Muscle layer of duodenum (tissue), 2 donors: Measurements from ENCODE around the gene VASH1.
A peak's percentile ranks its signal among the peaks of the same experiment; 100 is the strongest.

Experiments used
- H3K27ac ChIP-seq: one replicate; pipeline ENCODE4 v1.7.0; 2013; ENCODE audit warnings: mild to moderate bottlenecking, low read length
- H3K27me3 ChIP-seq: one replicate; pipeline ENCODE4 v1.7.0; 2013; ENCODE audit warnings: low read depth, mild to moderate bottlenecking, control low read depth, low read length
- H3K36me3 ChIP-seq, 2 donors: one replicate each; pipeline ENCODE4 v1.7.0; 2013; ENCODE audit warnings: low read length in 2 of 2, control low read depth in 1 of 2, mild to moderate bottlenecking in 1 of 2; ENCODE audit not compliant: insufficient read depth in 2 of 2, control insufficient read depth in 1 of 2
- H3K4me1 ChIP-seq, 2 donors: one replicate each; pipeline ENCODE4 v1.7.0; 2013; ENCODE audit warnings: low read length in 2 of 2, mild to moderate bottlenecking in 2 of 2, control low read depth in 1 of 2, moderate library complexity in 1 of 2; ENCODE audit not compliant: insufficient read depth in 2 of 2, control insufficient read depth in 1 of 2
- H3K4me3 ChIP-seq, 2 donors: one replicate each; pipeline ENCODE4 v1.7.0; 2013; ENCODE audit warnings: low read length in 2 of 2, low read depth in 1 of 2, mild to moderate bottlenecking in 1 of 2
- H3K9me3 ChIP-seq, 2 donors: one replicate each; pipeline ENCODE4 v1.7.0; 2013; ENCODE audit warnings: low read length in 2 of 2, control low read depth in 1 of 2, mild to moderate bottlenecking in 1 of 2; ENCODE audit not compliant: control insufficient read depth in 1 of 2
- donor health status: healthy.

VASH1 gene

GRCh38 chr14:76808990-76809389 is 47.7 kb downstream of the VASH1 start:
- Histone ChIP-seq H3K4me1 (peaks cover 5 to 6% of the 10 kb centered on the region in 2 donors), H3K27ac (no peak overlapping the region), H3K4me3 (no peak overlapping the region), H3K27me3 (no peaks in the 10 kb centered on the region), H3K9me3 (no peaks in the 10 kb centered on the region), H3K36me3 (peaks cover 28 to 29% of the 10 kb centered on the region in 2 donors)

GRCh38 chr14:76810525-76810924 is 49.3 kb downstream of the VASH1 start:
- Histone ChIP-seq H3K4me3 (peak overlapping the region; percentile 46 to 80), H3K4me1 (peaks cover 5 to 6% of the 10 kb centered on the region in 2 donors), H3K9me3 (no peaks in the 10 kb centered on the region), H3K27ac (peak overlapping the region; percentile 70), H3K36me3 (peaks cover 21 to 23% of the 10 kb centered on the region in 2 donors), H3K27me3 (no peaks in the 10 kb centered on the region)

GRCh38 chr14:76810953-76811400 is 49.7 kb downstream of the VASH1 start:
- H3K9me3 ChIP-seq = no peaks in the 10 kb centered on the region
- H3K4me3 ChIP-seq = peak overlapping the region; percentile 46 to 80
- peaks cover 17 to 20% of the 10 kb centered on the region in 2 donors for H3K36me3 ChIP-seq
- no peaks in the 10 kb centered on the region for H3K27me3 ChIP-seq
- peaks cover 5 to 6% of the 10 kb centered on the region in 2 donors for H3K4me1 ChIP-seq
- peak overlapping the region; percentile 70 for H3K27ac ChIP-seq

GRCh38 chr14:76811561-76811960 is 50.3 kb downstream of the VASH1 start:
- peaks cover 5 to 6% of the 10 kb centered on the region in 2 donors for H3K4me1 ChIP-seq
- no peaks in the 10 kb centered on the region for H3K27me3 ChIP-seq
- H3K4me3 ChIP-seq = peak overlapping the region; percentile 77 to 80
- no peaks in the 10 kb centered on the region for H3K9me3 ChIP-seq
- H3K27ac ChIP-seq = peak overlapping the region; percentile 68
- peaks cover 12 to 14% of the 10 kb centered on the region in 2 donors for H3K36me3 ChIP-seq

- Histone ChIP-seq H3K9me3 (no peaks in the 10 kb centered on the region), H3K4me3 (peak overlapping the region; percentile 77 to 80), H3K36me3 (peaks cover 7 to 9% of the 10 kb centered on the region in 2 donors), H3K27ac (peak overlapping the region; percentile 68), H3K4me1 (peaks cover 5 to 6% of the 10 kb centered on the region in 2 donors), H3K27me3 (no peaks in the 10 kb centered on the region)
These were observed 50.8 kb downstream of the VASH1 start for GRCh38 chr14:76812093-76812421.

GRCh38 chr14:76812422-76813383 is 51.4 kb downstream of the VASH1 start, which contains the start of gene ANGEL1:
TSS of gene ANGEL1 (minus strand) at chr14:76812882. CDS start at chr14:76812827, 55 bp downstream.
- peak within 1 kb of the TSS; percentile 77 to 80 for H3K4me3 ChIP-seq
- peaks cover 5 to 6% of the 10 kb centered on the region in 2 donors for H3K4me1 ChIP-seq
- peaks cover 3 to 6% of the 10 kb centered on the region in 2 donors for H3K36me3 ChIP-seq
- H3K27me3 ChIP-seq = no peaks in the 10 kb centered on the region
- no peaks in the 10 kb centered on the region for H3K9me3 ChIP-seq
- peak within 1 kb of the TSS; percentile 68 for H3K27ac ChIP-seq

GRCh38 chr14:76814726-76815645 is 53.7 kb downstream of the VASH1 start:
- Histone ChIP-seq H3K4me3 (no peak overlapping the region), H3K9me3 (no peaks in the 10 kb centered on the region), H3K36me3 (no peaks in the 10 kb centered on the region), H3K27me3 (no peaks in the 10 kb centered on the region), H3K4me1 (peaks cover 5 to 6% of the 10 kb centered on the region in 2 donors), H3K27ac (no peak overlapping the region)

- Histone ChIP-seq H3K4me1 (no peaks in the 10 kb centered on the region), H3K9me3 (no peaks in the 10 kb centered on the region), H3K27ac (no peak overlapping the region), H3K27me3 (no peaks in the 10 kb centered on the region), H3K36me3 (no peaks in the 10 kb centered on the region), H3K4me3 (no peak overlapping the region)
These were observed 59.4 kb downstream of the VASH1 start for GRCh38 chr14:76820700-76821099.

GRCh38 chr14:76826122-76826521 is 64.9 kb downstream of the VASH1 start, which contains the start of gene LRRC74A:
TSS of gene LRRC74A (plus strand) at chr14:76826408. CDS start at chr14:76826698, 290 bp downstream.
- H3K36me3 ChIP-seq = no peaks in the 10 kb centered on the region
- H3K4me3 ChIP-seq = no peak within 1 kb of the TSS
- H3K9me3 ChIP-seq = no peaks in the 10 kb centered on the region
- peaks cover 0 to 5% of the 10 kb centered on the region in 2 donors for H3K4me1 ChIP-seq
- no peak within 1 kb of the TSS for H3K27ac ChIP-seq
- H3K27me3 ChIP-seq = no peaks in the 10 kb centered on the region

- H3K4me3 ChIP-seq = peak overlapping the region; percentile 4 to 49
- H3K27me3 ChIP-seq = no peaks in the 10 kb centered on the region
- H3K36me3 ChIP-seq = no peaks in the 10 kb centered on the region
- H3K27ac ChIP-seq = no peak overlapping the region
- peaks cover 0 to 5% of the 10 kb centered on the region in 2 donors for H3K4me1 ChIP-seq
- no peaks in the 10 kb centered on the region for H3K9me3 ChIP-seq
These were observed 66.5 kb downstream of the VASH1 start for GRCh38 chr14:76827696-76828296.
